SIG-M5 treated with dmso at 0.1 percent for 504 hours (cell line): ENCODE measurements around the gene HIVEP3.

Source experiments
- DNase-seq: peaks from one replicate; lab custom pipeline; 2025; ENCODE audit not compliant: unreplicated experiment; lab: John Stamatoyannopoulos, UW

The HIVEP3 gene

DNA sequence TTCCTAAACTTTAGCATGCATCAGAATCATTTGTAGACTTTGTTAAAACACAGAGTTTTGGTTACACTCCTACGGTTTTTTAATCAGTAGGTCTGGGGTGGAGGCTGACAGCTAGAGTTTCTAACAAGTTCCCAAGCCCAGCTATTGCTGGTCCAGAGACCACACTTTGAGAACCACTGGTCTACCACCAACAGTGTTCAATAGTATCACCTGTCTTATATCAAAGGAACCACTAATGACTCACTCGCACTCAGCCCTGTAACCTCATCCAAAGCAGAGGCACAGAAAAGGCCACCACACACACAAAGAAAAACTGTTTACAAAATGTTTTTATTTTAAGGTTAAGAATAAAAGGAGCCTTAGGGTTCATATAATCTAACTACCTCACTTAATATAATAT lies 68.7 kb downstream of the HIVEP3 start:
- DNase-seq, result no peak

- DNase-seq, result no peak
Observed at GRCh38 chr1:41849211-41849759, 69.4 kb downstream of the HIVEP3 start.

DNA sequence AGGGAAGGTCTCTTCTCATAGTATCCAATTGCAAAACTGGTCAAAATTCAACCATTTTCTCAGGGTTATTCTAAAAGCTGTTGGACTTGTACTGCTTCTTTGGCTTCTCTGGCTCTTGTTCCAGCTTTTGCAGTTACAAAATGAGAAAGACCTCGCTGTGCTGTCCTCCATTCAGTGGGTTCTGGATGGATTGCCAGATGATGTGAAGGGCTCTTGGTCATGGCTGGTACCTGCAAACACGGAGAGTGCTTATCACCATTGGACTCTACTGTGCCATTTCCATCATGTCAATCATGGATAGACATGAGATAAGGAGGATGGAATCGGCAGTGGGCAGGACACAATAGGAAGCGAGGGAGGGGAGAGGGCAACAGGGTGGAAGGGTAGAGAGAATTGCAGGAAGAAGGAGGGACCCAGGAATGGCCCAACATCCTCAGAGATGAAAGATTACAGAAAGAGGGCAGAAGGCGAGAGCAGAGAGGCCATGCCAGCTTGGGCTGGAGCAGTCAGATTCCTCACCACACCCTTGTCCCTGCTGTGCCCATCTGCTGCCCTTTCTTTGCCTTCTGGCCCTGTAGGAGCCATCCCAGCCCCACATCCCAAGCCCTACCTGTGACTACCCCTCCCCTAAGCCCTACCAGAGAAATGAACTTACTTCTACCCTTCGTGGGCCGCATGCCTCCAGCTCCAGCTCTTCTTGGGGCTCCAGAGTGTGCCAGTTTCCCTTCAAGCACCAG lies 70.3 kb downstream of the HIVEP3 start:
- DNase-seq, result no peak

GRCh38 chr1:41847733-41848132 lies 71.0 kb downstream of the HIVEP3 start:
- DNase-seq, result no peak

GRCh38 chr1:41846625-41847405 lies 71.9 kb downstream of the HIVEP3 start:
- no peak for DNase-seq

- no peak for DNase-seq
Observed at GRCh38 chr1:41844781-41845272, 73.9 kb downstream of the HIVEP3 start.

GRCh38 chr1:41844255-41844654 lies 74.5 kb downstream of the HIVEP3 start:
- DNase-seq, result no peak

GRCh38 chr1:41842993-41843755 lies 75.5 kb downstream of the HIVEP3 start:
- no peak for DNase-seq

DNA sequence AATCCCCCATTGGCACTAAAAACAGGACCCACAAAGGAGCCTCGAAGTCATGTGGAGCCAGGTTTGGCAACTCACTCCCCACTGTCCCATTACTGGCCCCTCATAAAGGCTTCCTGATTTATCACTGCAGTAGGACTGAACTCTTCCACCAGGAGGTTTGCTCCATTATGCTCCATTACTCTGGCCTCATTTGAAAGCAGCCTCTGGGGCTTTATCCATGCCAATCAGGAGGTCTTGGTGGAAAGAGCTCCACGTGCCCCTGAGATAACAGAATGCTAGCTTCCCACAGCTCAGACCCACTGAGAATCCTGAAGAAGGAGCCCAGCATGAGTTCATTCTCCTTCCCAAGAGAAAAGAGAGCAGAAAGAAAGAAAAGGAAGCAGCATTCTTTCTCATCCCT lies 76.4 kb downstream of the HIVEP3 start:
- DNase-seq, result no peak

GRCh38 chr1:41840592-41841246 lies 78.0 kb downstream of the HIVEP3 start:
- DNase-seq, result no peak

GRCh38 chr1:41838266-41838665 lies 80.5 kb downstream of the HIVEP3 start:
- no peak for DNase-seq

DNA sequence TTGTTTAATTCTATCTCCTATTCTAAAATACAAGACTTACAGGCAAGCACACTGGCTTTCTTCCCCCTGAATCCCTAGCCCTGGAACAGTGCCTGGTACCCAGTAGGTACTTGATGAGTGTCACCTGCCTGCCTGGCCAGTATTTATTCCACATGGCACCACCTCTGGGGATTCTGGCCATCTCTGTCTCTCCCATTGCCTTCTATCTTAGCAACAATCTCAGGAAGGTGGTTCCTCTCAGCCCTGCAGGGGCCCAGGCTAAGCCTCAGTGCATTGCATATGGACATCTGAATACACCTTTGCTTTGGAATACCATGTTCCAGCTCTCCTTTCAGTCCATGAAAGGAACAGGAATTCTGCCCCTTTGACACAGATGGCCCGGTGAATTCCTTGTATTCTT lies 81.0 kb downstream of the HIVEP3 start:
- DNase-seq, result no peak

- DNase-seq, result no peak
Observed at GRCh38 chr1:41835485-41835884, 83.2 kb downstream of the HIVEP3 start.

GRCh38 chr1:41833519-41834000 lies 85.2 kb downstream of the HIVEP3 start:
- DNase-seq, result no peak

GRCh38 chr1:41830726-41831125 lies 88.0 kb downstream of the HIVEP3 start:
- DNase-seq, result no peak

GRCh38 chr1:41827991-41828570 lies 90.6 kb downstream of the HIVEP3 start:
- no peak for DNase-seq

GRCh38 chr1:41823471-41823870 lies 95.3 kb downstream of the HIVEP3 start:
- DNase-seq, result no peak

DNA sequence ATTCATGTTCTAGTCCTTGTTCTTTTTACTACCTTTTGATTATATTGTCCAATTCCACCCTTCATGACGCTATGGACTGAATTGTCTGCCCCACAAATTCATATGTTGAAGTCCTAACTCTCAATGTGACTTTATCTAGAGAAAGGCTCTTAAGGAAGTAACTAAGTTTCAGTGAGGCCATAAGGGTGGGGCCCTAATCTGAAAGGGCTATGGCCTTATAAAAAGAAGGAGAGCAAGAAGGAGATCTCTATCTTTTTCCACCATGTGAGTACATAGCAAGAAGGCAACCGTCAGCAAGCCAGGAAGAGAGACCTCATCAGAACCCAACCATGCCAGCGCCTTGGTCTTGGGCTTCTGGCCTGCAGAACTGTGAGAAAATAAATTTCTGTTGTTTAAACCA lies 95.9 kb downstream of the HIVEP3 start:
- no peak for DNase-seq

DNA sequence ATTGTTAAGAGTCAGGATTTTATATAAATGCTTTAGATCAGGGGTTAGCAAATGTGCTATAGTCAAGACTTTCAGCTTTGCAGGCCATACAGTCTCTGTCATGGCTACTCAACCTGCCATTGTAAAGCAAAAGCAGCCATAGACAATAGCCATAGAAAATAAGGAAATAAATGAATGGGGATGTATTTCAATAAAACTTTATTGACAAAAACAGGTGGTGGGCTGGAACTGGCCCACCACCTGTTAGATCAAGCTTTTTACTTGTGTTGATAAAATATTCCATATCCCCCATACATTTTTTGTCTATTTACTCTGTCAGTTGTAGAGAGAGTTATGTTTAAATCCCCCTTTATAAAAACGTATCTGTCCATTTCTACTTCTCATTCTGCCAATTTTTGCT lies 98.9 kb downstream of the HIVEP3 start:
- no peak for DNase-seq

GRCh38 chr1:41819069-41819468 lies 99.7 kb downstream of the HIVEP3 start:
- no peak for DNase-seq
